ENCODE measurements around the gene CORO6.

Gene CORO6

GRCh38 chr17:29614349-29615047, 8.2 kb downstream of the CORO6 start:
- Histone ChIP-seq H3K27ac (no peak overlapping the region), H3K36me3 (ENCODE audit: insufficient read depth, low read length) (no peaks in the 10 kb centered on the region; the same call in 1 of the 2 replicates), H3K9me3 (ENCODE audit: low read depth, low read length) (no peaks in the 10 kb centered on the region), H3K9ac (ENCODE audit: insufficient read length) (no peak overlapping the region), H3K4me3 (no peak overlapping the region)
- no peak for DNase-seq (ENCODE audit: low read depth, low spot score)
- TF ChIP-seq FOXP2 (optimal IDR thresholded peaks at IDR 0.05; ENCODE audit: control extremely low read depth, extremely low read length, insufficient read depth) (no peak), POLR2AphosphoS5 (IDR thresholded peaks at IDR 0.05; ENCODE audit: borderline replicate concordance, low read depth, low read length) (no peak), EZH2 (IDR thresholded peaks at IDR 0.05) (no peak)

GRCh38 chr17:29613856-29614255, 8.9 kb downstream of the CORO6 start:
- TF ChIP-seq POLR2AphosphoS5 (IDR thresholded peaks at IDR 0.05; ENCODE audit: borderline replicate concordance, low read depth, low read length) (no peak), FOXP2 (optimal IDR thresholded peaks at IDR 0.05; ENCODE audit: control extremely low read depth, extremely low read length, insufficient read depth) (no peak), EZH2 (IDR thresholded peaks at IDR 0.05) (no peak)
- no peaks in the 10 kb centered on the region for H3K9me3 ChIP-seq (ENCODE audit: low read depth, low read length)
- H3K36me3 ChIP-seq (ENCODE audit: insufficient read depth, low read length) = no peaks in the 10 kb centered on the region; the same call in 1 of the 2 replicates
- H3K27ac ChIP-seq = no peak overlapping the region
- H3K4me3 ChIP-seq = no peak overlapping the region
- no peak overlapping the region for H3K9ac ChIP-seq (ENCODE audit: insufficient read length)
- DNase-seq (ENCODE audit: low read depth, low spot score) = no peak

- Histone ChIP-seq H3K9ac (ENCODE audit: insufficient read length) (no peak overlapping the region), H3K36me3 (ENCODE audit: insufficient read depth, low read length) (no peaks in the 10 kb centered on the region; the same call in 1 of the 2 replicates), H3K27ac (no peak overlapping the region), H3K9me3 (ENCODE audit: low read depth, low read length) (no peaks in the 10 kb centered on the region), H3K4me3 (no peak overlapping the region)
- DNase-seq (ENCODE audit: low read depth, low spot score) = no peak
- TF ChIP-seq EZH2 (IDR thresholded peaks at IDR 0.05) (no peak), POLR2AphosphoS5 (IDR thresholded peaks at IDR 0.05; ENCODE audit: borderline replicate concordance, low read depth, low read length) (no peak), FOXP2 (optimal IDR thresholded peaks at IDR 0.05; ENCODE audit: control extremely low read depth, extremely low read length, insufficient read depth) (no peak)
These were observed 9.3 kb downstream of the CORO6 start for GRCh38 chr17:29613352-29613837.

- Histone ChIP-seq H3K36me3 (ENCODE audit: insufficient read depth, low read length) (no peaks in the 10 kb centered on the region; the same call in 1 of the 2 replicates), H3K9ac (ENCODE audit: insufficient read length) (no peak overlapping the region), H3K4me3 (no peak overlapping the region), H3K27ac (no peak overlapping the region), H3K9me3 (ENCODE audit: low read depth, low read length) (no peaks in the 10 kb centered on the region)
- DNase-seq (ENCODE audit: low read depth, low spot score) = no peak
- TF ChIP-seq FOXP2 (optimal IDR thresholded peaks at IDR 0.05; ENCODE audit: control extremely low read depth, extremely low read length, insufficient read depth) (no peak), POLR2AphosphoS5 (IDR thresholded peaks at IDR 0.05; ENCODE audit: borderline replicate concordance, low read depth, low read length) (no peak), EZH2 (IDR thresholded peaks at IDR 0.05) (no peak)
These were observed 10.1 kb downstream of the CORO6 start for GRCh38 chr17:29612404-29613280.

DNA sequence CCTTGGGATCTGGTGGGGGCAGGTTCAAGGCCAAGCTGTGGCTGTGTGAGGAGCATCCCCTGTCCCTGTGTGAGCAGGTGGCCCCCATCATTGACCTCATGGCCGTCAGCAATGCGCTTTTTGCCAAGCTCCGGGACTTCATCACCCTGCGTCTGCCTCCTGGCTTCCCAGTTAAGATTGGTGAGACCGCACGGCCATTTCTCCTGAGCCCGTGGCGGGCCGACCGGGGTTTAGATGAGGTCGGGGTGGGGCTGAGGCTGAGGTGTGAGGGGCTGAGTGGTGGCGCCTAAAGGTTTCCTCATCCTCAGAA, 10.7 kb downstream of the CORO6 start:
- Histone ChIP-seq H3K9ac (ENCODE audit: insufficient read length) (no peak overlapping the region), H3K4me3 (no peak overlapping the region), H3K9me3 (ENCODE audit: low read depth, low read length) (no peaks in the 10 kb centered on the region), H3K27ac (no peak overlapping the region), H3K36me3 (ENCODE audit: insufficient read depth, low read length) (no peaks in the 10 kb centered on the region; the same call in 1 of the 2 replicates)
- no peak for TF ChIP-seq FOXP2 (optimal IDR thresholded peaks at IDR 0.05; ENCODE audit: control extremely low read depth, extremely low read length, insufficient read depth)
- no peak for TF ChIP-seq POLR2AphosphoS5 (IDR thresholded peaks at IDR 0.05; ENCODE audit: borderline replicate concordance, low read depth, low read length)
- no peak for TF ChIP-seq EZH2 (IDR thresholded peaks at IDR 0.05)
- no peak for DNase-seq (ENCODE audit: low read depth, low spot score)

- TF ChIP-seq POLR2AphosphoS5 (IDR thresholded peaks at IDR 0.05; ENCODE audit: borderline replicate concordance, low read depth, low read length) (no peak), EZH2 (IDR thresholded peaks at IDR 0.05) (no peak), FOXP2 (optimal IDR thresholded peaks at IDR 0.05; ENCODE audit: control extremely low read depth, extremely low read length, insufficient read depth) (no peak)
- H3K36me3 ChIP-seq (ENCODE audit: insufficient read depth, low read length) = no peaks in the 10 kb centered on the region; the same call in 1 of the 2 replicates
- no peak overlapping the region for H3K4me3 ChIP-seq
- H3K9me3 ChIP-seq (ENCODE audit: low read depth, low read length) = no peaks in the 10 kb centered on the region
- H3K27ac ChIP-seq = no peak overlapping the region
- no peak overlapping the region for H3K9ac ChIP-seq (ENCODE audit: insufficient read length)
- no peak for DNase-seq (ENCODE audit: low read depth, low spot score)
These were observed 11.2 kb downstream of the CORO6 start for GRCh38 chr17:29611351-29612093.

- Histone ChIP-seq H3K4me3 (no peak overlapping the region), H3K36me3 (ENCODE audit: insufficient read depth, low read length) (no peaks in the 10 kb centered on the region; the same call in 1 of the 2 replicates), H3K9me3 (ENCODE audit: low read depth, low read length) (no peaks in the 10 kb centered on the region), H3K27ac (no peak overlapping the region), H3K9ac (ENCODE audit: insufficient read length) (no peak overlapping the region)
- DNase-seq (ENCODE audit: low read depth, low spot score) = no peak
- TF ChIP-seq FOXP2 (optimal IDR thresholded peaks at IDR 0.05; ENCODE audit: control extremely low read depth, extremely low read length, insufficient read depth) (no peak), EZH2 (IDR thresholded peaks at IDR 0.05) (no peak), POLR2AphosphoS5 (IDR thresholded peaks at IDR 0.05; ENCODE audit: borderline replicate concordance, low read depth, low read length) (no peak)
These were observed 12.3 kb downstream of the CORO6 start for GRCh38 chr17:29610395-29610794.

GRCh38 chr17:29608986-29609385, 13.7 kb downstream of the CORO6 start:
- Histone ChIP-seq H3K27ac (no peak overlapping the region), H3K9me3 (ENCODE audit: low read depth, low read length) (no peaks in the 10 kb centered on the region), H3K4me3 (no peak overlapping the region), H3K9ac (ENCODE audit: insufficient read length) (no peak overlapping the region), H3K36me3 (ENCODE audit: insufficient read depth, low read length) (no peaks in the 10 kb centered on the region; the same call in 1 of the 2 replicates)
- DNase-seq (ENCODE audit: low read depth, low spot score) = no peak
- TF ChIP-seq POLR2AphosphoS5 (IDR thresholded peaks at IDR 0.05; ENCODE audit: borderline replicate concordance, low read depth, low read length) (no peak), FOXP2 (optimal IDR thresholded peaks at IDR 0.05; ENCODE audit: control extremely low read depth, extremely low read length, insufficient read depth) (no peak), EZH2 (IDR thresholded peaks at IDR 0.05) (no peak)
